Frontal cortex (tissue), 4 donors: ENCODE data around the gene TTLL10. TPM values are rescaled to one million over a fixed set of nuclear protein-coding genes. Genes with fewer than 3 reads are reported as not detected.
A peak's percentile ranks its signal among the peaks of the same experiment; 100 is the strongest.

Source experiments
- DNase-seq, 2 donors: peaks; one replicate each; pipeline ENCODE4 v3.0.0; 2012; ENCODE audit warnings: low spot score in 2 of 2
- FAIRE-seq: peaks from 2 replicates; lab custom pipeline; 2012; peaks lifted over from hg19 to GRCh38; lab: Jason Lieb, UNC
- total RNA-seq: library from RNA; depleted of rRNA; stranded (reverse); fragments of >200 nt; gene quantifications from one replicate; pipeline ENCODE4 v1.2.3, GENCODE V29; 2014
- donor health status: control.
- donor health status: control.
- donor health status: control.

TTLL10 gene
- total RNA-seq, 1 donor from 2014 or later, result not detected

- DNase-seq (no peak), FAIRE-seq (no peak)
These were observed 18.4 kb upstream of the TTLL10 start for GRCh38 chr1:1155258-1155657.

- no peak for FAIRE-seq
- no peak for DNase-seq
These were observed 17.3 kb upstream of the TTLL10 start for GRCh38 chr1:1156140-1157032.

- FAIRE-seq, result no peak
- no peak for DNase-seq
These were observed 16.7 kb upstream of the TTLL10 start for GRCh38 chr1:1157033-1157365.

- FAIRE-seq, result no peak
- DNase-seq, result peak; percentile 87 to 91
These were observed 16.2 kb upstream of the TTLL10 start for GRCh38 chr1:1157426-1157913.

GRCh38 chr1:1157914-1158710 is 15.6 kb upstream of the TTLL10 start:
- no peak for FAIRE-seq

GRCh38 chr1:1160281-1160930 is 13.3 kb upstream of the TTLL10 start:
- FAIRE-seq (no peak), DNase-seq (no peak)

More at GRCh38 chr1:1157914-1158710, 15.6 kb upstream of the TTLL10 start:
- DNase-seq, result peak; percentile 81 to 91

GRCh38 chr1:1161078-1161682 is 12.5 kb upstream of the TTLL10 start:
- no peak for DNase-seq
- FAIRE-seq, result no peak

GRCh38 chr1:1161683-1162079 is 12.0 kb upstream of the TTLL10 start:
- no peak for DNase-seq
- no peak for FAIRE-seq

GRCh38 chr1:1162597-1163537 is 10.8 kb upstream of the TTLL10 start:
- DNase-seq (no peak), FAIRE-seq (no peak)

- no peak for FAIRE-seq
- no peak for DNase-seq
These were observed 10.1 kb upstream of the TTLL10 start for GRCh38 chr1:1163538-1164070.

GRCh38 chr1:1164361-1164700 is 9.3 kb upstream of the TTLL10 start:
- FAIRE-seq, result no peak
- DNase-seq, result no peak

GRCh38 chr1:1164701-1165451 is 8.8 kb upstream of the TTLL10 start:
- no peak for DNase-seq

GRCh38 chr1:1165485-1165884 is 8.2 kb upstream of the TTLL10 start:
- FAIRE-seq (no peak), DNase-seq (no peak)

More at GRCh38 chr1:1164701-1165451, 8.8 kb upstream of the TTLL10 start:
- no peak for FAIRE-seq

GRCh38 chr1:1165900-1166421 is 7.7 kb upstream of the TTLL10 start:
- DNase-seq, result no peak
- FAIRE-seq, result no peak

GRCh38 chr1:1166642-1167397 is 6.9 kb upstream of the TTLL10 start:
- FAIRE-seq, result no peak

GRCh38 chr1:1167398-1167821 is 6.3 kb upstream of the TTLL10 start:
- FAIRE-seq (no peak), DNase-seq (no peak)

More at GRCh38 chr1:1166642-1167397, 6.9 kb upstream of the TTLL10 start:
- DNase-seq, result no peak

- FAIRE-seq (no peak), DNase-seq (no peak)
These were observed 5.7 kb upstream of the TTLL10 start for GRCh38 chr1:1167841-1168450.
